ENCODE results near the gene TFAP2B.
A peak's percentile ranks its signal among the peaks of the same experiment; 100 is the strongest.

Gene TFAP2B

DNA sequence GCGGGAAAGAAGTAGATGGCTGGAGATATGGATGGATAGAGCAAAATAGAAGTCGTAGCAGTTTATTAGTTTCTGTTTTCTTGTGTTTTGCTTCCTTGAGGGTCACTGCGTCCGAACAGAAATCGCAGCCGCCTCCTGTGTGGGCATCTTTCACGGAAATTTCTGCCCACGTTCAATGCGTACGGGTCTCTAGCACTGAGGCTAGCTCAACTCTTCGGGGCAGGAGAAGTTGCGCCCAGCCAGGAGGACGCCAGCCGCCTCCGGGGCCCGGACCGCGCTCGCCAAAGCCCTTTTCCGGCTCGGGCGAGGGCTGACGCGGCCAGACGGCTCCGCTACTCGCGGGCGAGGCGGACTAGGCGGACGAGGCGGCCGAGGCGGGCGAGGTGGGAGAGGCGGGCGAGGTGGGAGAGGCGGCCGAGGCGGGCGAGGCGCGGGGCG lies 814 bp downstream of the TFAP2B start:
- ChIA-PET POLR2A (interaction anchor here (1.3 kb wide), 1 partner anchor 9 kb away, joined by 4 read pairs; no protein-coding TSS in a partner anchor), CTCF (interaction anchor here (1.7 to 5.3 kb wide), 2 partner anchors 11 to 532 kb away, joined by 3 to 40 read pairs; no protein-coding TSS in a partner anchor)
- peaks cover 0 to 4% (median 0%) of the 10 kb centered on the region in 5 experiments for H3K9me3 ChIP-seq (ENCODE audit: control extremely low read depth in 1 of 5, control insufficient read depth in 4 of 5, insufficient read depth in 2 of 5, low read depth in 1 of 5, low read length in 4 of 5)
- peaks cover 7 to 16% (median 12%) of the 10 kb centered on the region in 4 experiments for H3K4me1 ChIP-seq (ENCODE audit: control extremely low read depth in 1 of 4, control insufficient read depth in 4 of 4, insufficient read depth in 4 of 4, low read length in 3 of 4)
- no peaks in the 10 kb centered on the region for H3K36me3 ChIP-seq (ENCODE audit: control insufficient read depth in 4 of 4, insufficient read depth in 4 of 4, low read length in 3 of 4)
- H3K27me3 ChIP-seq (replicated peaks in 2 of 5; ENCODE audit: control insufficient read depth in 4 of 5, insufficient read depth in 5 of 5, low read length in 4 of 5): peaks cover 32 to 85% (median 58%) of the 10 kb centered on the region in 5 experiments
- 3% methylated on average over 43 of the region's 45 CpGs for WGBS (ENCODE audit: insufficient coverage)
- peak overlapping the region in 3 of 7 experiments; percentile 5 to 32 (median 30) for H3K4me3 ChIP-seq (ENCODE audit: control insufficient read depth in 1 of 7, extremely low read depth in 1 of 7, insufficient read depth in 4 of 7, low read depth in 2 of 7, low read length in 6 of 7)
- no peak for DNase-seq
- H3K27ac ChIP-seq (ENCODE audit: insufficient read depth in 1 of 2, low read depth in 1 of 2, low read length in 2 of 2, poor library complexity in 1 of 2, severe bottlenecking in 2 of 2): no peak overlapping the region

DNA sequence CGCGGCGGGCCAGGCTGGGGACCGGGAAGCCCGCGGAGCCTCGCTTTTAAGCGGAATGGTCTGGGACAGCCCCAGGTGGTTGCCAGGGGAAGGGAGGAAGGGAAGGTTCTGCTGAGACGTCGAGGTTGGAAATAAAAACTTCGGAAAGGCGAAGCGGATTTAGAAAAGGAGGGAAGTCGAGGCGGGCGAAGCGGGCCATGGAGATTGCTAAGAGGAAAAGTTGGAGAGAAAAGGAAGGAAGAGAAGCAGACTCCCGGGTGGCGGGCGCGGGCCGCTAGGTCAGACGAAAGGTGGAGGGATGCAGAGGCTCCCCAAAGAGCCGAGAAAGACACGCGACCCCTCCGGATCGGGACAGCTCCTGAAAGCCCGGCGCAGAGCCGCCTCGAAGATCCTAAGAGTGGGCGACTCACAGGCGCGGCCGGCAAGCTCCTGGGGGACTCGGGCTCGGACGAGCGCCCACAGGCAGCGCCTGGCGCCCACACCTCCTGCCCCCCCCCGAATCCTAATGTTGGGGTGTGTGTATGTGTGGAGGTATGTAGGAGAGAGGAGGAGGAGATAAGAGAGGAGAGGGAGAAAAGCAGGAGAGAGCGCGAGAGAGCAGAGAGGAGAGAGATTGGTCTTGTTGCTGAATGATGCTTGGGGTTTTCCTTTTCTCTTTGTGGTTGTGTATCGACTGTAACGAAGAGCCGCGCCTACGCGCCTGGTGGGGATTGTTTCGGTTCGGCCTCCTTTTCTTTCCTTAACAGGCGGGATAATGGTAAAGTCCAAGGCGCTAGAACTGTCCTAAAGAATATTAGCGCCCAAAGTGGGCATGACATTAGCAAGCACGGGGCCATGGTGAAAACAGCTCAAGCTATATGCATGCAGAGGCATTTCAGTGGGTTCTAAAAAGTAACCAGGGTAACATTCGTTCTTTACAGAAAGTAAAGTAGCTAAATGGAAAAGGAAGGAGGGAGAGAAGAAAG lies 1.5 kb downstream of the TFAP2B start:
- H3K36me3 ChIP-seq (ENCODE audit: control insufficient read depth in 4 of 4, insufficient read depth in 4 of 4, low read length in 3 of 4): no peaks in the 10 kb centered on the region
- ChIA-PET POLR2A (interaction anchor here (0.7 kb wide), 1 partner anchor 1728 kb away, joined by 4 read pairs; no protein-coding TSS in a partner anchor), CTCF (interaction anchor here (1.7 to 5.3 kb wide), 2 partner anchors 10 to 531 kb away, joined by 3 to 40 read pairs; no protein-coding TSS in a partner anchor)
- peak in 1 of 3 donors; percentile 40 for DNase-seq
- 3% methylated on average over 38 of the region's 58 CpGs for WGBS (ENCODE audit: insufficient coverage)
- no peak overlapping the region for H3K27ac ChIP-seq (ENCODE audit: insufficient read depth in 1 of 2, low read depth in 1 of 2, low read length in 2 of 2, poor library complexity in 1 of 2, severe bottlenecking in 2 of 2)
- H3K4me1 ChIP-seq (ENCODE audit: control extremely low read depth in 1 of 4, control insufficient read depth in 4 of 4, insufficient read depth in 4 of 4, low read length in 3 of 4): peaks cover 7 to 16% (median 12%) of the 10 kb centered on the region in 4 experiments
- peak overlapping the region in 2 of 7 experiments; percentile 32 to 48 for H3K4me3 ChIP-seq (ENCODE audit: control insufficient read depth in 1 of 7, extremely low read depth in 1 of 7, insufficient read depth in 4 of 7, low read depth in 2 of 7, low read length in 6 of 7)
- peaks cover 39 to 85% (median 61%) of the 10 kb centered on the region in 5 experiments for H3K27me3 ChIP-seq (replicated peaks in 2 of 5; ENCODE audit: control insufficient read depth in 4 of 5, insufficient read depth in 5 of 5, low read length in 4 of 5)
- H3K9me3 ChIP-seq (ENCODE audit: control extremely low read depth in 1 of 5, control insufficient read depth in 4 of 5, insufficient read depth in 2 of 5, low read depth in 1 of 5, low read length in 4 of 5): peaks cover 0 to 4% (median 0%) of the 10 kb centered on the region in 5 experiments

DNA sequence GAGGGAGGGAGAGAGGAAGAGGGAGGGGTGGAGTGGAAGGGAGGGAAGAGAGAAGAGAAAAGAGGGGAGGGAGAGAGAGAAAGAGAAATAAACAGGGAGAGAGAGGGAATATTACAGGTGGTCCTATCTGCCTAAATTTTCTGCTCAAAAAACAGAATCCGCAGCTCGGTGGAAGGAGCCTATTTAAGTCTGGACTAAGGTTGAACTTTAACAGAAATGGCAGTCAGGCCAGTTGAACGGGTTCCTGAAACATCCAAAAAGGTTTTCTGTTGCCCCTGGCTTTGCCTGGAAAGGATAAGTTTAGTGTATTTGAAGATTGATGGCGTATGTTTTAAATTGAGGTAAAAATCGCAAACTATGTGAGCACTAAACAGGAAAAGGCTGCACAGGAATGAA lies 2.2 kb downstream of the TFAP2B start:
- ChIA-PET POLR2A (interaction anchor here (0.7 kb wide), 1 partner anchor 1728 kb away, joined by 4 read pairs; no protein-coding TSS in a partner anchor), CTCF (interaction anchor here (1.7 to 5.3 kb wide), 3 partner anchors 9 to 530 kb away, joined by 3 to 40 read pairs (median 5); no protein-coding TSS in a partner anchor)
- no peak for DNase-seq
- Histone ChIP-seq H3K27ac (ENCODE audit: insufficient read depth in 1 of 2, low read depth in 1 of 2, low read length in 2 of 2, poor library complexity in 1 of 2, severe bottlenecking in 2 of 2) (no peak overlapping the region), H3K4me3 (ENCODE audit: control insufficient read depth in 1 of 7, extremely low read depth in 1 of 7, insufficient read depth in 4 of 7, low read depth in 2 of 7, low read length in 6 of 7) (no peak overlapping the region), H3K36me3 (ENCODE audit: control insufficient read depth in 4 of 4, insufficient read depth in 4 of 4, low read length in 3 of 4) (no peaks in the 10 kb centered on the region), H3K9me3 (ENCODE audit: control extremely low read depth in 1 of 5, control insufficient read depth in 4 of 5, insufficient read depth in 2 of 5, low read depth in 1 of 5, low read length in 4 of 5) (peaks cover 0 to 4% (median 0%) of the 10 kb centered on the region in 5 experiments), H3K27me3 (replicated peaks in 2 of 5; ENCODE audit: control insufficient read depth in 4 of 5, insufficient read depth in 5 of 5, low read length in 4 of 5) (peaks cover 41 to 92% (median 63%) of the 10 kb centered on the region in 5 experiments), H3K4me1 (ENCODE audit: control extremely low read depth in 1 of 4, control insufficient read depth in 4 of 4, insufficient read depth in 4 of 4, low read length in 3 of 4) (peaks cover under 1 to 13% (median 9%) of the 10 kb centered on the region in 4 experiments)
- 12% methylated on average over 4 of the region's 5 CpGs for WGBS (ENCODE audit: insufficient coverage)

DNA sequence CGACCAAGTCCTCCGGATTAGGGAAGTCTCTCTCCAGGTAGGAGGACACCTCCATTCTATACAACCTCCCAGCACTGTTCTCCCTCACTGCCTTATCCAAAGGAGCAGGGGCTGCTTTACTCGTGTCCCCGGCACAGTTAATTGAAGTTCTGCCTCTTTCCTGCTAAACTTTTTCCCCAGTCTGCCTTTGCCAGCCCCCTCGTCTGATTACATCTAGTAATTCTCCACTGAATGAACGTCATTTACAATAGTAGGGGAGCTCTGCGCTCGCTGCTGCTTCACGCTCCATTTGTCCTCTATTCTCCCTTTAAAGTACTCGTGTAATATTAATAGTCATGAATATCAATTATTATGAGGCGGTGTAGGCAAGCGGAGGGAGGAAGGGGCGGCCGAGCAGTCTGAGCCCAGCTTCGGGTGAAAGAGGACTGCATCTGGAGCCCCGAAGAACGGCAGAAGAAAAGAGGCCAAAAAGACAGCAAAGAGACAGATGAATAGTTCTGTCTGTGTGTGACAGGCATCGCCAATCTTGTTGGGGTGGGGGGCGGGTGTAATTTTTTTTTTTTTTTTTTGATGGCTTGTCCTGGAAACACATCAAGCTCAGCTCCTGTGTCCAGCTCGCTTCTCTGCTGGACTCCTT lies 2.9 kb downstream of the TFAP2B start:
- Histone ChIP-seq H3K36me3 (ENCODE audit: control insufficient read depth in 4 of 4, insufficient read depth in 4 of 4, low read length in 3 of 4) (no peaks in the 10 kb centered on the region), H3K27me3 (replicated peaks in 2 of 5; ENCODE audit: control insufficient read depth in 4 of 5, insufficient read depth in 5 of 5, low read length in 4 of 5) (peaks cover 41 to 99% (median 70%) of the 10 kb centered on the region in 5 experiments), H3K4me3 (ENCODE audit: control insufficient read depth in 1 of 7, extremely low read depth in 1 of 7, insufficient read depth in 4 of 7, low read depth in 2 of 7, low read length in 6 of 7) (no peak overlapping the region), H3K9me3 (ENCODE audit: control extremely low read depth in 1 of 5, control insufficient read depth in 4 of 5, insufficient read depth in 2 of 5, low read depth in 1 of 5, low read length in 4 of 5) (peaks cover 0 to 4% (median 0%) of the 10 kb centered on the region in 5 experiments), H3K4me1 (ENCODE audit: control extremely low read depth in 1 of 4, control insufficient read depth in 4 of 4, insufficient read depth in 4 of 4, low read length in 3 of 4) (peaks cover 0 to 13% (median 8%) of the 10 kb centered on the region in 4 experiments), H3K27ac (ENCODE audit: insufficient read depth in 1 of 2, low read depth in 1 of 2, low read length in 2 of 2, poor library complexity in 1 of 2, severe bottlenecking in 2 of 2) (no peak overlapping the region)
- WGBS (ENCODE audit: insufficient coverage): 11% methylated on average over 13 of the region's 20 CpGs
- DNase-seq: no peak
- POLR2A ChIA-PET: no interaction called here
- CTCF ChIA-PET: interaction anchor here (1.7 to 1.8 kb wide), 2 partner anchors 9 to 529 kb away, joined by 3 to 5 read pairs; no protein-coding TSS in a partner anchor

DNA sequence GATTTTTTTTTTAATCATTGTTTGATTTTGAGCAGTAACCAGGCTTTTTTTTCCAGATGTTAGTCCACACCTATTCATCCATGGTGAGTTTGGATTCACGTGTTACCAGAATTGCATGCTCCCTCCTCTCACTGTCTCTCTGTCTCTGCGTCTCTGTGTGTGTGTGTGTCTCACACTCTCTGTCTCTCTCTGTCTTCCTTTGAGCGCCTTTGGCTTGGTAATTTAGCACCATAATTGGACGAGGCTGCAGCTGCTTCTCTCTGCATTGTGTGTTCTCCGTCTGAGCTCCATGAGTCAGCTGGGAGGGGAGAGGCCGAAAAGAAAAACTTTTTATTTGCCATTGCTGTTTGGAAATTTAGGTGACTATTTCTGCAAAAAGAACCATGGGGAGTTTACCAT lies 3.4 kb downstream of the TFAP2B start:
- WGBS (ENCODE audit: insufficient coverage): 0% methylated on average over 3 of the region's 6 CpGs
- POLR2A ChIA-PET: no interaction called here
- Histone ChIP-seq H3K36me3 (ENCODE audit: control insufficient read depth in 4 of 4, insufficient read depth in 4 of 4, low read length in 3 of 4) (no peaks in the 10 kb centered on the region), H3K27me3 (replicated peaks in 2 of 5; ENCODE audit: control insufficient read depth in 4 of 5, insufficient read depth in 5 of 5, low read length in 4 of 5) (peaks cover 40 to 99% (median 72%) of the 10 kb centered on the region in 5 experiments), H3K4me3 (ENCODE audit: control insufficient read depth in 1 of 7, extremely low read depth in 1 of 7, insufficient read depth in 4 of 7, low read depth in 2 of 7, low read length in 6 of 7) (no peak overlapping the region), H3K27ac (ENCODE audit: insufficient read depth in 1 of 2, low read depth in 1 of 2, low read length in 2 of 2, poor library complexity in 1 of 2, severe bottlenecking in 2 of 2) (no peak overlapping the region), H3K4me1 (ENCODE audit: control extremely low read depth in 1 of 4, control insufficient read depth in 4 of 4, insufficient read depth in 4 of 4, low read length in 3 of 4) (peaks cover 0 to 13% (median 8%) of the 10 kb centered on the region in 4 experiments), H3K9me3 (ENCODE audit: control extremely low read depth in 1 of 5, control insufficient read depth in 4 of 5, insufficient read depth in 2 of 5, low read depth in 1 of 5, low read length in 4 of 5) (peaks cover 0 to 6% (median 0%) of the 10 kb centered on the region in 5 experiments)
- no peak for DNase-seq
- CTCF ChIA-PET: interaction anchor here (1.8 kb wide), 1 partner anchor 529 kb away, joined by 5 read pairs; no protein-coding TSS in a partner anchor

DNA sequence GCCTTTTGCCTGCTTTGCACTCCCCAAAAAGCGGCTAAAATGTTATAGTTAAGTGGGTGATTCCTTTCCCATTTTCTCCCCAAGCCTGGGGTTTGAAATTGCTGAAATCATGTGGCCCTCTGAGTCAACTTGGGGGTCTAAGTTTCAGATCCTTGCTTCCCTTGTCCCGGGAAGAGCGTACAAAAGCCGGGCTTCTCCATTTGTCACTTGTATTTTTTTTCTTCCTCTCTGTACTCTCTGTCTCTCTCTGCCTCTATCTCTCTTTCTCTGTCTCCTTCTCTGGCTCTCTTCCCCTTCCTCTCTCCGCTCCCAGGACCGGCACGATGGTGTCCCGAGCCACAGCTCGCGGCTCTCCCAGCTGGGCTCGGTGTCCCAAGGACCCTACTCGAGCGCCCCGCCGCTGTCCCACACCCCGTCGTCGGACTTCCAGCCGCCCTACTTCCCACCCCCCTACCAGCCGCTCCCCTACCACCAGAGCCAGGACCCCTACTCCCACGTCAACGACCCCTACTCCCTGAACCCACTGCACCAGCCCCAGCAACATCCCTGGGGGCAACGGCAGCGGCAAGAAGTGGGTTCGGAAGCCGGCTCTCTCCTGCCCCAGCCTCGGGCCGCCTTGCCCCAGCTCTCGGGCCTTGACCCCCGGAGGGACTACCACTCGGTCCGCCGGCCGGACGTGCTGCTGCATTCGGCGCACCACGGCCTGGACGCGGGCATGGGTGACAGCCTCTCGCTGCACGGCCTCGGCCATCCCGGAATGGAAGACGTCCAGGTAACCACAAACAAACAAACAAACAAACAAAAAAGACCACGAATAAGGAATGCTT lies 4.6 kb downstream of the TFAP2B start:
- WGBS (ENCODE audit: insufficient coverage): 9% methylated on average over 34 of the region's 46 CpGs
- ChIA-PET CTCF (no interaction called here), POLR2A (no interaction called here)
- no peaks in the 10 kb centered on the region for H3K36me3 ChIP-seq (ENCODE audit: control insufficient read depth in 4 of 4, insufficient read depth in 4 of 4, low read length in 3 of 4)
- no peak for DNase-seq
- peaks cover 0 to 13% (median 8%) of the 10 kb centered on the region in 4 experiments for H3K4me1 ChIP-seq (ENCODE audit: control extremely low read depth in 1 of 4, control insufficient read depth in 4 of 4, insufficient read depth in 4 of 4, low read length in 3 of 4)
- peaks cover 0 to 6% (median 0%) of the 10 kb centered on the region in 5 experiments for H3K9me3 ChIP-seq (ENCODE audit: control extremely low read depth in 1 of 5, control insufficient read depth in 4 of 5, insufficient read depth in 2 of 5, low read depth in 1 of 5, low read length in 4 of 5)
- H3K27ac ChIP-seq (ENCODE audit: insufficient read depth in 1 of 2, low read depth in 1 of 2, low read length in 2 of 2, poor library complexity in 1 of 2, severe bottlenecking in 2 of 2): no peak overlapping the region
- peaks cover 37 to 99% (median 77%) of the 10 kb centered on the region in 5 experiments for H3K27me3 ChIP-seq (replicated peaks in 2 of 5; ENCODE audit: control insufficient read depth in 4 of 5, insufficient read depth in 5 of 5, low read length in 4 of 5)
- H3K4me3 ChIP-seq (ENCODE audit: control insufficient read depth in 1 of 7, extremely low read depth in 1 of 7, insufficient read depth in 4 of 7, low read depth in 2 of 7, low read length in 6 of 7): no peak overlapping the region
